ENCODE data around the gene CCDC116. TPM values are rescaled to one million over a fixed set of nuclear protein-coding genes. Genes with fewer than 3 reads are reported as not detected.

Gene CCDC116
- total RNA-seq, 4 donors from 2014 or later: 0.27 to 15.7 TPM; not detected in 2

GRCh38 chr22:21624120-21624879, 8.3 kb upstream of the CCDC116 start:
- Histone ChIP-seq H3K4me3 (no peak overlapping the region), H3K36me3 (peaks cover 0 to 3% (median 0%) of the 10 kb centered on the region in 4 donors), H3K4me1 (peaks cover 6 to 37% (median 18%) of the 10 kb centered on the region in 4 donors), H3K9me3 (no peaks in the 10 kb centered on the region), H3K27ac (no peak overlapping the region), H3K27me3 (no peaks in the 10 kb centered on the region)
- peak; percentile 23 for DNase-seq
- in situ Hi-C loops (cut with MboI; ENCODE audit: low pct_ligation_motif_present in 1 of 4, low pct_unique_long_range_greater_than_20kb in 1 of 4, low sequenced_read_pairs in 3 of 4) (no loop called here), intact Hi-C loops (cut with DNase I; ENCODE audit: low total_unique reads) (no loop called here)
- no peak for TF ChIP-seq EP300 (IDR thresholded peaks at IDR 0.05; ENCODE audit: low read depth)
- TF ChIP-seq CTCF (IDR thresholded peaks at IDR 0.05): peak in 4 of 5 experiments; percentile 10 to 27 (median 18)
- TF ChIP-seq POLR2A (IDR thresholded peaks at IDR 0.05): peak; percentile 5
- no peak for TF ChIP-seq POLR2AphosphoS5 (IDR thresholded peaks at IDR 0.05)
- WGBS, 2 donors (ENCODE audit: low coverage in 1 of 2): 66% methylated on average over 8 of the region's 8 CpGs; no CpG with 5 or more reads in 1 of the 2 donors

GRCh38 chr22:21624880-21625791, 7.4 kb upstream of the CCDC116 start:
- TF ChIP-seq CTCF (IDR thresholded peaks at IDR 0.05) (no peak), EP300 (IDR thresholded peaks at IDR 0.05; ENCODE audit: low read depth) (no peak), POLR2AphosphoS5 (IDR thresholded peaks at IDR 0.05) (no peak), POLR2A (IDR thresholded peaks at IDR 0.05) (no peak)
- in situ Hi-C loops (cut with MboI; ENCODE audit: low pct_ligation_motif_present in 1 of 4, low pct_unique_long_range_greater_than_20kb in 1 of 4, low sequenced_read_pairs in 3 of 4) (no loop called here), intact Hi-C loops (cut with DNase I; ENCODE audit: low total_unique reads) (no loop called here)
- no peak for DNase-seq
- no peak overlapping the region for H3K27ac ChIP-seq
- no peaks in the 10 kb centered on the region for H3K27me3 ChIP-seq
- WGBS, 2 donors (ENCODE audit: low coverage in 1 of 2): 84 to 100% methylated on average over 1 to 12 of the region's 12 CpGs
- peaks cover 0 to 3% (median 0%) of the 10 kb centered on the region in 4 donors for H3K36me3 ChIP-seq
- H3K9me3 ChIP-seq: no peaks in the 10 kb centered on the region
- H3K4me1 ChIP-seq: peaks cover 6 to 38% (median 19%) of the 10 kb centered on the region in 4 donors
- no peak overlapping the region for H3K4me3 ChIP-seq

- intact Hi-C loops (cut with DNase I; ENCODE audit: low total_unique reads): no loop called here
- peaks cover 0 to 3% (median 0%) of the 10 kb centered on the region in 4 donors for H3K36me3 ChIP-seq
Observed at GRCh38 chr22:21626073-21626734, 6.4 kb upstream of the CCDC116 start.

More at GRCh38 chr22:21626073-21626734, 6.4 kb upstream of the CCDC116 start:
- peaks cover 6 to 39% (median 22%) of the 10 kb centered on the region in 4 donors for H3K4me1 ChIP-seq
- H3K27me3 ChIP-seq: no peaks in the 10 kb centered on the region
- in situ Hi-C loops (cut with MboI; ENCODE audit: low pct_ligation_motif_present in 1 of 4, low pct_unique_long_range_greater_than_20kb in 1 of 4, low sequenced_read_pairs in 3 of 4): no loop called here
- no peaks in the 10 kb centered on the region for H3K9me3 ChIP-seq
- no peak overlapping the region for H3K27ac ChIP-seq
- no peak overlapping the region for H3K4me3 ChIP-seq
- TF ChIP-seq EP300 (IDR thresholded peaks at IDR 0.05; ENCODE audit: low read depth) (no peak), POLR2AphosphoS5 (IDR thresholded peaks at IDR 0.05) (no peak), CTCF (IDR thresholded peaks at IDR 0.05) (no peak), POLR2A (IDR thresholded peaks at IDR 0.05) (no peak)
- no peak for DNase-seq
- 70 to 74% methylated on average over 2 to 4 of the region's 4 CpGs for WGBS, 2 donors (ENCODE audit: low coverage in 1 of 2)
